Sigmoid colon (tissue), 7 donors: ENCODE measurements around the gene KCNQ1OT1. TPM values are rescaled to one million over a fixed set of nuclear protein-coding genes. Genes with fewer than 3 reads are reported as not detected.
A peak's percentile ranks its signal among the peaks of the same experiment; 100 is the strongest.

Experiments
- DNase-seq: peaks from one replicate; pipeline ENCODE4 v3.0.0-alpha.2; 2019
- H3K27ac ChIP-seq, 4 donors: fragments of 200-600 bp; sonication (generic); one replicate each; pipeline ENCODE4 v1.5.1; 2016 to 2019; ENCODE audit warnings: mild to moderate bottlenecking in 1 of 4
- H3K27me3 ChIP-seq, 3 donors: fragments of 200-600 bp; sonication (generic); one replicate each; pipeline ENCODE4 v1.5.1; 2019; ENCODE audit warnings: mild to moderate bottlenecking in 1 of 3
- H3K36me3 ChIP-seq, 4 donors: fragments of 200-600 bp; sonication (generic); one replicate each; pipeline ENCODE4 v1.5.1; 2016 to 2019
- H3K4me1 ChIP-seq, 4 donors: fragments of 200-600 bp; sonication (generic); one replicate each; pipeline ENCODE4 v1.5.1; 2017 to 2019
- H3K4me3 ChIP-seq, 4 donors: fragments of 200-600 bp; sonication (generic); one replicate each; pipeline ENCODE4 v1.5.1; 2017 to 2019; ENCODE audit warnings: mild to moderate bottlenecking in 2 of 4, moderate library complexity in 1 of 4
- H3K9me3 ChIP-seq, 4 donors: fragments of 200-600 bp in 3 of 4; sonication (generic) in 3 of 4; one replicate each; pipeline versions ENCODE4 v1.5.1 to v1.6.1; 2013 to 2019
- CTCF ChIP-seq, 4 experiments: fragments of 450-650 bp in 3 of 4; fragments of 200-600 bp in 1 of 4; IDR thresholded peaks; one replicate each; pipeline ENCODE4 v1.5.1; 2016 to 2019; ENCODE audit warnings: antibody characterized with exemption in 4 of 4, mild to moderate bottlenecking in 3 of 4, moderate library complexity in 2 of 4
- EP300 ChIP-seq, 4 donors: sonication (generic); formaldehyde crosslinking; IDR thresholded peaks; one replicate each; pipeline ENCODE4 v1.6.1; 2017; ENCODE audit warnings: antibody characterized with exemption in 4 of 4
- POLR2A ChIP-seq, 2 donors: fragments of 450-650 bp; IDR thresholded peaks; one replicate each; pipeline ENCODE4 v1.6.1; 2016; ENCODE audit warnings: antibody characterized with exemption in 2 of 2, mild to moderate bottlenecking in 2 of 2, moderate library complexity in 2 of 2
- POLR2AphosphoS5 ChIP-seq, 4 donors: sonication (generic); formaldehyde crosslinking; IDR thresholded peaks; one replicate each; pipeline ENCODE4 v1.6.1; 2017; ENCODE audit warnings: antibody characterized with exemption in 4 of 4
- WGBS, 2 donors: extraction: QIAGEN DNeasy Blood & Tissue Kit; methylation state at CpG; one replicate each; pipeline ENCODE4 v1.1.7; 2013; 5-methylcytosine and 5-hydroxymethylcytosine counted together
- intact Hi-C: fragments of 100-400 bp; cut with DNase I; formaldehyde crosslinking; loops from one replicate; pipeline ENCODE4 v1.15.1; 2023
- polyA plus RNA-seq, 3 donors: library from polyadenylated mRNA; stranded (reverse); fragments of 200-250 nt; gene quantifications; one replicate each; pipeline ENCODE4 v1.2.3, GENCODE V29; 2013
- total RNA-seq, 4 donors: library from RNA; depleted of rRNA; stranded (reverse); fragments of >200 nt; gene quantifications; one replicate each; pipeline ENCODE4 v1.1.0, GENCODE V29; 2016
- donor health status: healthy with polysubstance abuse.
- donor health status: Bipolar disorder and iron deficiency.
- donor health status: healthy.

KCNQ1OT1 gene
- total and polyA plus RNA-seq, 7 donors: under 0.01 to 3.6 (median 0.99) TPM

DNA sequence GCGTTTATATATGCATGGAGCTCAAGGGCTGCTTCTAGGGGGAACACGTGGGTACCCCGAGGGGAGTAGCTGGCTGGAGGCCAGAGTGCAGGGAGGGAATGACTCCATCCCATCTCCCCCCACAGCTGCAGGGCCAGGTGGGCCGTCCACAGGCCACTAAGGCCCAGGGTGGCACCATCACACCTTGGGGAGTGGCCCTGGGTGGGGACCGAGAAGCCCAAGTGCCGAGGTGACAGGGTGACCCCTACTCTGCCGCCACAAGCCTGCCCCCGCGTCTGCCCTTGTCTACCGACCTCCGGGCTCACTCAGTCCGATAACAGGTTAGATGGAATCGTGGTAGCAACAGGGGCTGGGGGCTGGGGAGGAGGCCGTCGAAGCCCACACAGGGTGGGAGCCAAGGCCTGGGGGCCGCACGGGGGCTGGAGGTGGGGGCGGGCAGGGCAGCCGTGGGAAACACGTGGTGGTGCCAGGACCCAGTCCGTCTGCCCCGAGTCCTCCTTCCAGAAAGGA lies 125.7 kb downstream of the KCNQ1OT1 start:
- Histone ChIP-seq H3K36me3 (no peaks in the 10 kb centered on the region), H3K4me1 (no peaks in the 10 kb centered on the region), H3K4me3 (no peak overlapping the region), H3K27ac (no peak overlapping the region), H3K9me3 (no peaks in the 10 kb centered on the region), H3K27me3 (no peaks in the 10 kb centered on the region)
- 87 to 91% methylated on average over 22 of the region's 22 CpGs for WGBS, 2 donors
- TF ChIP-seq POLR2AphosphoS5 (IDR thresholded peaks at IDR 0.05) (no peak), POLR2A (IDR thresholded peaks at IDR 0.05) (no peak), EP300 (IDR thresholded peaks at IDR 0.05) (no peak), CTCF (IDR thresholded peaks at IDR 0.05) (no peak)
- DNase-seq: peak; percentile 48
- intact Hi-C loops: loop anchor here (10.0 kb wide), 1 partner anchor 229 kb away; no protein-coding TSS in a partner anchor

- Histone ChIP-seq H3K4me3 (no peak overlapping the region), H3K36me3 (no peaks in the 10 kb centered on the region), H3K4me1 (no peaks in the 10 kb centered on the region), H3K9me3 (no peaks in the 10 kb centered on the region), H3K27me3 (no peaks in the 10 kb centered on the region), H3K27ac (no peak overlapping the region)
- TF ChIP-seq POLR2AphosphoS5 (IDR thresholded peaks at IDR 0.05) (no peak), POLR2A (IDR thresholded peaks at IDR 0.05) (no peak), EP300 (IDR thresholded peaks at IDR 0.05) (no peak), CTCF (IDR thresholded peaks at IDR 0.05) (no peak)
- DNase-seq: peak; percentile 56
- WGBS, 2 donors: 94 to 95% methylated on average over 28 of the region's 28 CpGs
- intact Hi-C loops: loop anchor here (10.0 kb wide), 1 partner anchor 229 kb away; no protein-coding TSS in a partner anchor
Measured at GRCh38 chr11:2573240-2574042, 126.4 kb downstream of the KCNQ1OT1 start.

DNA sequence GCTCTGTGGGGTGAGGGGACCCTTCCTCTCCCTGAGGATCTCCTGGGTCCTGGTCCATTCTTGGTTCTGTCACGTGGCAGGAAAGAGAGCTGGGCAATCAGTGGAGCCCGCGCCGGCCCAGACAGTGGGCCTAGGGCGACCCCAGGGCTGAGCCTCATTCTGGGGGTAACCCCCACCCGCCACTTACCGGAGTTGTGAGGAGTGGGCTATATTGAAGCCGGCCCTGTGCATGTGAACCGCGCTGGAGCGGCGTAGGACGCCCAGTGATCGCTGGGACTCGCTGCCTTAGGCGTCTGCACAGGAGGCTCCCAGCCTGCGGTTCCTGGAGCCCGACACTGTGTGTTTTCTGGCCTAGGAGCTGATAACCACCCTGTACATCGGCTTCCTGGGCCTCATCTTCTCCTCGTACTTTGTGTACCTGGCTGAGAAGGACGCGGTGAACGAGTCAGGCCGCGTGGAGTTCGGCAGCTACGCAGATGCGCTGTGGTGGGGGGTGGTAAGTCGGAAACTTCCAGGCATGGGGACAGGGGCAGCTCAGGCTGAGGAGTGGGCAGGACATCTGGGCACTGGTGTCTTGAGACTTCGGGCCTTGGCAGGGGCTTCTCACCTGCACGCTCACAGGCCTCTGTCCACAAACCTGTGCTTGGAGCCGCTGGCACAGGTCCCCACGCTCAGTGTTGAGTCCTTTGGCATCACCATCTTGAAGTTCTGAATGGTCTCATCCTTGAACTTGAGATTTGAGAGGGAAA lies 127.1 kb downstream of the KCNQ1OT1 start:
- intact Hi-C loops: loop anchor here (10.0 kb wide), 1 partner anchor 228 kb away; no protein-coding TSS in a partner anchor
- TF ChIP-seq EP300 (IDR thresholded peaks at IDR 0.05) (no peak), CTCF (IDR thresholded peaks at IDR 0.05) (no peak), POLR2AphosphoS5 (IDR thresholded peaks at IDR 0.05) (no peak), POLR2A (IDR thresholded peaks at IDR 0.05) (no peak)
- no peaks in the 10 kb centered on the region for H3K36me3 ChIP-seq
- H3K27me3 ChIP-seq: no peaks in the 10 kb centered on the region
- WGBS, 2 donors: 97% methylated on average over 33 of the region's 33 CpGs
- H3K9me3 ChIP-seq: no peaks in the 10 kb centered on the region
- no peak overlapping the region for H3K27ac ChIP-seq
- no peak for DNase-seq
- H3K4me1 ChIP-seq: no peaks in the 10 kb centered on the region
- no peak overlapping the region for H3K4me3 ChIP-seq

GRCh38 chr11:2571598-2572281 lies 128.1 kb downstream of the KCNQ1OT1 start:
- peak; percentile 57 for DNase-seq
- Histone ChIP-seq H3K9me3 (no peaks in the 10 kb centered on the region), H3K27ac (no peak overlapping the region), H3K4me3 (no peak overlapping the region), H3K27me3 (no peaks in the 10 kb centered on the region), H3K4me1 (no peaks in the 10 kb centered on the region), H3K36me3 (no peaks in the 10 kb centered on the region)
- intact Hi-C loops: loop anchor here (10.0 kb wide), 1 partner anchor 227 kb away; no protein-coding TSS in a partner anchor
- 96 to 97% methylated on average over 23 of the region's 23 CpGs for WGBS, 2 donors
- TF ChIP-seq POLR2A (IDR thresholded peaks at IDR 0.05) (no peak), EP300 (IDR thresholded peaks at IDR 0.05) (no peak), POLR2AphosphoS5 (IDR thresholded peaks at IDR 0.05) (no peak), CTCF (IDR thresholded peaks at IDR 0.05) (no peak)
